Inferior parietal cortex (tissue), 1 donor: ENCODE data around the gene FANCL.
"Not testable (repeated sequence)": the region's sequence is repeated elsewhere in the genome, so short reads cannot be mapped to it uniquely, and the experiment has no call there.

Experiments used
- DNase-seq: peaks from one replicate; pipeline ENCODE4 v3.0.0-alpha.2; 2016; ENCODE audit errors: extremely low spot score

Gene FANCL

DNA sequence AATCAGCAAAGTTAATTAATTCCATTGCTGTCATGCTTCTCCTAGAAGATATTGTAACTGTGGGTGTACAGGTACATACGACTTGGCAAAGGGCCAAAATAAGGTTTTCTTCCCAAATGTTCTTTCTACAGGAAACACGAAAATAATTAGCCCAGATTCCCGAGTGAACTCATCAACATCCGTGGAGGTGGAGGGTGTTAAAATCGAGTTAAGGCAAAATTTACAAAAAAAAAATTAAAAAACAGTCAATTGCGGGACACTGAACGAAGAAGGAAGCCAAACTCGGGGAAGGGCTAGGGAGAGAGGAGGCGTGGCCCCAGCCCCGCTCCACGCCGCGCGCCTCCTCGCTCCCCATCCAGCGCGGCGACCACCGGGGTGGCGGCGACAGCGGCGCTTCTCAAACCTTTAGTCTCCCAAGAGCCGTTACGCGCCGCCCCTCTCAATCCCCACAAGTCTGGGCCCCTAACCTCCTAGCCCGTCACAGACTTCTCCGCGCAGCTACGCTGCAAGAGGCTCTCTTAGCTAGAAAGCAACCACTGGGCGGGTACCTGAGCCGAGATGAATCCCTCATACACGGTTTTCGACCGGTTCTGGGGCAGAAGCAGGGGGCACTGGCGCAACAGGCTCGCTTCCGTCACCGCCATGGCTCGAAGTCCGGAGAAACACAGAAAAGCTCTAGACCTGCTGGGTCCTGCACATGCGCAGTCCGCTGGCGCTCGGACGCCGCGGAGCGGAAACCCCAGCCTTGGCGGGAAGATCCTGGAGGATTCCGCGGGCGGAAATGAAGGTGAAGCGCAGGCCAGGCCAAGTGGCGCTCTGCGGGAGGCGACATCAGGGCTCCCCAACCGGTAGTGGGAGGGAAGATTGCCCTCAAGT, at the start of gene FANCL:
Gene FANCL, minus strand, starts transcription at position 656 of the 876 bp plus-strand sequence. Its CDS starts 12 bp downstream, at position 644.
- peak; percentile 92 for DNase-seq

- no peak for DNase-seq
Measured at GRCh38 chr2:58289029-58289428, 47.9 kb upstream of the FANCL start.

- no peak for DNase-seq
Measured at GRCh38 chr2:58283931-58284330, 42.8 kb upstream of the FANCL start.

- not testable (repeated sequence) for DNase-seq
Measured at GRCh38 chr2:58275144-58275543, 34.0 kb upstream of the FANCL start.

DNA sequence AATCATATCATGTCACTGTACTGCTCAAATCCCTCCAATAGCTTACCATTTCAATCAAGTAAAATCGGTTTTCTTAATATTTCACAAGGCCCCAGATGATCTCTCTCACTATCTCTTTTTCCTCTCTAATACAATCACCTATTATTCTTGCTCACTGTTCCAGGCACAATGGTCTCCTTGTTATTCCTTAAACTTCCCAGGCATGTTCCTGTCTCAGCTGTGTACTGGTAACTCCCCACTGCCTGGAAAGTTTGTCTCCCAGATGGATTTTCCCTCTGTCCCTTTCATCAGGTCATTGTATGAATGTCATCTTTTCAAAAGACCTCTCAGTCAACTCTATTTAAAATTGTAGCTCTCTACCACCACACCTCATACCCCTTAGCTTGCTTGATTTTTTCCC, 30.7 kb upstream of the FANCL start:
- peak; percentile 54 for DNase-seq

DNA sequence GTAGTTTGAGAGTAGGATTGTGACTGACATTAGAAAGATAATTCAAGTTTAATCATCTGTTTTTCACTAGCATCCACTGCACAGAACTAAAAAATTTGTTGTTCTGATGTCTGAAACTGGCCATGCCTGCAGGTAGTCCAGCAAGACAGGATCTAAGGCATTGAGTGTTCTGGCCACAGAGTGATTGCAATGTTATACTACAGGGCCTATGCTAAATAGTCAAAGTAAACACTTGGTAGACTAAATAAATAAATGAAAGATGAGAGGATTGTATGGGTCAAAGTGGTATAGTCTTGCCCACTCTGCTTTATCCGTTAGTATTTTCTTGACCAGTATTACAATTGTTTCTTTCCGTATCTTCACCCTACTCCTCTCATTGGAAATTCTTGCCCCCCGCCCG, 27.6 kb upstream of the FANCL start:
- DNase-seq, result no peak

- DNase-seq, result no peak
Measured at GRCh38 chr2:58266211-58266610, 25.1 kb upstream of the FANCL start.

- no peak for DNase-seq
Measured at GRCh38 chr2:58261209-58261608, 20.1 kb upstream of the FANCL start.

DNA sequence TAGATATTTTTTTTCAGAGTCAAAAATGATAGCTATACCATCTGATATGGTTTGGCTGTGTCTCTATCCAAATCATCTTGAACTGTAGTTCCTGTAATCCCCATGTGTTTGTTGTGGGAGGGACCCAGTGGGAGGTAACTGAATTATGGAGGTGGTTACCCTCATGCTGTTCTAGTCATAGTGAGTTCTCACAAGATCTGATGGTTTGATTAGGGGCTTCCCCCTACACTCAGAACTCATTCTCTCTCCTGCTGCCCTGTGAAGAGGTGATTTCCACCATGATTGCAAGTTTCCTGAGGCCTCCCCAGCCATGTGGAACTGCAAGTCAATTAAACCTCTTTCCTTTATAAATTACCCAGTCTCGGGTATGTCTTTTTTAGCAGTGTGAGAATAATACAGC, 17.3 kb upstream of the FANCL start:
- DNase-seq, result not testable (repeated sequence)

DNA sequence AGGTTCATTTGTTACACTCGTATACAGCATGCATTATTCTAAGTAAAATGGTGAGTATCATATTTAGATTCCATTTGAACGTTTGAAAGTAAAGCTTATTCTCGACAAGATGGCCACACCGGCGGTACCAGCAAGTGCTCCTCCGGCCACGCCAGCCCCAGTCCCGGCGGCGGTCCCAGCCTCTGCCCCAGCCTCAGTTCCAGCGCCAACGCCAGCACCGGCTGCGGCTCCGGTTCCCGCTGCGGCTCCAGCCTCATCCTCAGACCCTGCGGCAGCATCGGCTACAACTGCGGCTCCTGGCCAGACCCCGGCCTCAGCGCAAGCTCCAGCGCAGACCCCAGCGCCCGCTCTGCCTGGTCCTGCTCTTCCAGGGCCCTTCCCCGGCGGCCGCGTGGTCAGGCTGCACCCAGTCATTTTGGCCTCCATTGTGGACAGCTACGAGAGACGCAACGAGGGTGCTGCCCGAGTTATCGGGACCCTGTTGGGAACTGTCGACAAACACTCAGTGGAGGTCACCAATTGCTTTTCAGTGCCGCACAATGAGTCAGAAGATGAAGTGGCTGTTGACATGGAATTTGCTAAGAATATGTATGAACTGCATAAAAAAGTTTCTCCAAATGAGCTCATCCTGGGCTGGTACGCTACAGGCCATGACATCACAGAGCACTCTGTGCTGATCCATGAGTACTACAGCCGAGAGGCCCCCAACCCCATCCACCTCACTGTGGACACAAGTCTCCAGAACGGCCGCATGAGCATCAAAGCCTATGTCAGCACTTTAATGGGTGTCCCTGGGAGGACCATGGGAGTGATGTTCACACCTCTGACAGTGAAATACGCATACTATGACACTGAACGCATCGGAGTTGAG, 10.4 kb upstream of the FANCL start:
- DNase-seq, result not testable (repeated sequence)

- no peak for DNase-seq
Measured at GRCh38 chr2:58241546-58241864, 380 bp upstream of the FANCL start.

DNA sequence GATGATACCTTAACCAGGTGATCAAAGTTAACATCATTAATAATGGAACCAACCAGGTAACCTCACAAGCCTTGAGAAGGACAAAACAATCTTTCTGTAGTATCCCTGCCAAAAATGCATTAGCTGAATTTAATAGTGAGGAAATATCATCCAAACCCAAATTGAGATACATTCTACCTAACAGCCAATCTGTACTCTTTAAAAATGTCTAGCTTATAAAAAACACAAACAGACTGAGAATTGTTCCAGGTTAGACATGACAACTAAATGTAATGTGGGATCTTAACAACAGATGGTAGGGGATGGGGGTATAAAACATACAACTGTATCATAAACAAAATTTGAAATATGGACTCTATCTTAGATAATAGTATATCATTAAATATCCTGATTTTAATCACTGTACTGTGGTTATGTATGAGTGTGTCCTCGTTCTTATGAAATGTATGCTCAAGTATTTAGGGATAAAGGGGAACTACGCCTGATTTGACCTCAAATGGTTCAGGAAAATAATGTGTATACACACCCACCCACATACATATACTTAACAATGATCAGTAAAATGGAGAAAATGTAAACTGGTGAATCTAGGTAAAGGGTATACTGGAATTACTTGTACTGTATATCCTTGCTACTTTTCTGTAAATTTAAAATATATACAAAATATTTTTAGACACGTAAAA, 1.7 kb downstream of the FANCL start:
- DNase-seq, result no peak

- peak; percentile 45 for DNase-seq
Measured at GRCh38 chr2:58237741-58238140, 3.4 kb downstream of the FANCL start.

- DNase-seq, result no peak
Measured at GRCh38 chr2:58235984-58236383, 5.1 kb downstream of the FANCL start.

- DNase-seq, result no peak
Measured at GRCh38 chr2:58235170-58235569, 6.0 kb downstream of the FANCL start.

DNA sequence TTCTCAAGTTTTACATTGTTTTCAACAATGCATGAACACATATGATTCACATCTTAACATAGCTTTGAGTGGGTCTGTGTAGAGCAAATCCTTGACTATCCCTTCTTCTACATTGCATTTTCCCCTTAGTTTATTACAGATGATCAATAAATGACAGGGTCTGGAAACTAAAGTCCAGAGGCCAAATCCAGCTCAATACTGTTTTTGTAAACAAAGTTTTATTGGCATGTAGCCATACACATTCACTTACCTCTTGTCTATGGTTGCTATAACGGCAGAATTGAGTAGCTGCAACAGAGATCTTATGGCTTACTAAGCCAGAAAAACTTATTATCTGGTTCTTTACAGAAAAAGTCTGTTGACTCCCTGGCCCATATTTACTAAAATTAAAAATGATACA, 12.8 kb downstream of the FANCL start:
- DNase-seq, result no peak

DNA sequence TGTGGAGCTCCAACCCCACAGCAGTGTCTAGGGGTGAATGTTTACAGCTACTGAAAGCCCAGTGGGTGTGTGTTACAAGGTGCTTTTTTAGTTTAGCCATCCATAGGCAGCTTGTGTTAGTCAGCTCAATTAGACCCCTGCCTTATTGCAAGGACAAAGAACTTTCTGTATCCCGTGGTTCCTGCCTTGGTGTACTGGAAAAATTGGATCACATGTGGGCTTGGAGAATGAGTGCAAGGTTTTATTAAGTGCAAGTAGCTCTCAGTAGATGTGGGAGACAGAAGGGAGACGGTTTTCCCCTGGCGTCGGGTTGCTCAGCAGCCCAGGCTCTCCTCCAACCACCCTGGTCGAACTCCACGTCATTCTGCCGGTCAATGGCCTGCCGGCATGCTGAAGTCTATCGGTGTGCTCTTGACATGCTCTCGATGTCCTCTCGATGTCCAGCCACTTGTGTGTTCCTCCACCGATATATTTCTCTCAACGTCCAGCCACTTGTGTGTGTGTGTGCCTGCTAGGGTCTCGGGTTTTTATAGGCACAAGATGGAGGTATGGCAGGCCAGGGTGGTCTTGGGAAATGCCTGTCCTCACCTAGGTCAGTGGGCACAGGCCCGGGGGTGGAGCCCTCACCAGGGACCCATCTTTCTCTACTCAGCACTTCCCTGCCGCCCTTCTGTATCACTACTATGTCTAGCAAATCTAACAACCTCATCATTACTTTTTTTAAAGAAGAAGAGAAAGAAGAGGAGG, 13.8 kb downstream of the FANCL start:
- DNase-seq, result no peak

GRCh38 chr2:58221909-58222308, 19.2 kb downstream of the FANCL start:
- no peak for DNase-seq

GRCh38 chr2:58215429-58215828, 25.7 kb downstream of the FANCL start:
- DNase-seq, result no peak

DNA sequence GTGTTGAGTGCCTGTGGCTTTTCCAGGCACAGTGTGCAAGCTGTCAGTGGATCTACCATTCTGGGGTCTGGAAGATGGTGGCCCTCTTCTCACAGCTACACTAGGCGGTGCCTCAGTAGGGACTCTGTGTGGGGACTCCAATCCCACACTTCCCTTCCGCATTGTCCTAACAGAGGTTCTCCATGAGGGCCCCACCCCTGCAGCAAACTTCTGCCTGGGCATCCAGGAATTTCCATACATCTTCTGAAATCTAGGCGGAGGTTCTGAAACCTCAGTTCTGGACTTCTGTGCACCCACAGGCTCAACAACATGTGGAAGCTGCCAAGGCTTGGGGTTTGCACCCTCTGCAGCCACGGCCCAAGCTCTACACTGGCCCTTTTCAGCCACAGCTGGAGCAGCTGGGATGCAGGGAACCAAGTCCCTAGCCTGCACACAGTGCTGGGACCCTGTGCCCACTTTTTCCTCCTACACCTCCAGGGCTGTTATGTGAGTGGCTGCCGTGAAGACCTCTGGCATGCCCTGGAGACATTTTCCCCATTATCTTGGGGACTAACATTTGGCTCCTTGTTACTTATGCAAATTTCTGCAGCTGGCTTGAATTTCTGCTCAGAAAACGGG, 30.1 kb downstream of the FANCL start:
- not testable (repeated sequence) for DNase-seq

DNA sequence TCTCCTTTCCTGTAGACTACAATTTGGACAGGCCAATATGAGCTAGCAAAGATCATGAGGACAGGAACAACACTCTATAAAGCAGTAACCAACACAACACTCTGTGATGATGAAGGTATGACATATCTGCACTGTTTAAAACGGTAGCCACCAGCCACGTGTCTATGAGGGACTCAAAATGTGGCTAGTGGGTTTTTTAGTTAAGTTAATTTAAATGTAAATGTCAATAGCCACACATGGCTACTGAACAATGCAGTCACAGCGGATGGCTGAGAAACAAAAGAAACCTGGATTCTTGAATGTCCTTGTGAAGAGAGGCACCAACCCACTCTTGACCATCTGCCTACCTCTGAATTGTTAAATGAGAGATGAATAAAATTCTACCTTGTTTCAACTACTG, 33.9 kb downstream of the FANCL start:
- no peak for DNase-seq
